Erythroblast (primary cell): ENCODE data around the gene ALDH18A1.
"Not testable (repeated sequence)": the region's sequence is repeated elsewhere in the genome, so short reads cannot be mapped to it uniquely, and the experiment has no call there.

ENCODE experiments used
- DNase-seq, 2 experiments: peaks; one replicate each; lab custom pipeline; 2025; lab: John Stamatoyannopoulos, UW
- GATA1 ChIP-seq: IDR thresholded peaks from 2 replicates; pipeline ENCODE4 v1.6.1; 2011; ENCODE audit warnings: low read depth, mild to moderate bottlenecking, control low read depth, low read length, moderate library complexity
- POLR2A ChIP-seq: IDR thresholded peaks from 2 replicates; pipeline ENCODE4 v1.6.1; 2011; ENCODE audit warnings: mild to moderate bottlenecking, low read length

The ALDH18A1 gene

GRCh38 chr10:95628786-95629185, 27.7 kb downstream of the ALDH18A1 start:
- TF ChIP-seq GATA1: no peak
- no peak for TF ChIP-seq POLR2A
- no peak for DNase-seq

- no peak for DNase-seq
- TF ChIP-seq GATA1: no peak
- no peak for TF ChIP-seq POLR2A
These were observed 30.0 kb downstream of the ALDH18A1 start for GRCh38 chr10:95626500-95626899.

- not testable (repeated sequence) for DNase-seq
These were observed 36.1 kb downstream of the ALDH18A1 start for GRCh38 chr10:95620415-95620814.

- TF ChIP-seq POLR2A (no peak), GATA1 (no peak)
- no peak for DNase-seq
These were observed 38.4 kb downstream of the ALDH18A1 start for GRCh38 chr10:95618101-95618500.

GRCh38 chr10:95616446-95616845, 40.1 kb downstream of the ALDH18A1 start:
- TF ChIP-seq POLR2A: no peak
- no peak for TF ChIP-seq GATA1
- DNase-seq: no peak

- TF ChIP-seq POLR2A (no peak), GATA1 (no peak)
- no peak for DNase-seq
These were observed 43.2 kb downstream of the ALDH18A1 start for GRCh38 chr10:95613330-95613729.

- no peak for DNase-seq
These were observed 45.8 kb downstream of the ALDH18A1 start for GRCh38 chr10:95610727-95611126.

GRCh38 chr10:95606922-95607321, 49.6 kb downstream of the ALDH18A1 start:
- no peak for DNase-seq
- TF ChIP-seq GATA1 (no peak), POLR2A (no peak)

More at GRCh38 chr10:95610727-95611126, 45.8 kb downstream of the ALDH18A1 start:
- no peak for TF ChIP-seq POLR2A
- TF ChIP-seq GATA1: no peak

GRCh38 chr10:95605163-95605562, 51.3 kb downstream of the ALDH18A1 start:
- TF ChIP-seq POLR2A (no peak), GATA1 (no peak)
- DNase-seq: no peak

- no peak for TF ChIP-seq GATA1
- TF ChIP-seq POLR2A: no peak
- DNase-seq: no peak
These were observed 51.9 kb downstream of the ALDH18A1 start for GRCh38 chr10:95604630-95605029.

GRCh38 chr10:95602382-95602781, 54.1 kb downstream of the ALDH18A1 start:
- TF ChIP-seq GATA1 (no peak), POLR2A (no peak)
- DNase-seq: no peak

GRCh38 chr10:95601116-95601719, 55.3 kb downstream of the ALDH18A1 start:
- peak; percentile 84 to 92 for DNase-seq
- TF ChIP-seq GATA1 (no peak), POLR2A (no peak)

- peak in 1 of 2 experiments; percentile 12 for DNase-seq
- no peak for TF ChIP-seq GATA1
- no peak for TF ChIP-seq POLR2A
These were observed 56.4 kb downstream of the ALDH18A1 start for GRCh38 chr10:95600158-95600557.

- no peak for DNase-seq
- TF ChIP-seq POLR2A (no peak), GATA1 (no peak)
These were observed 58.7 kb downstream of the ALDH18A1 start for GRCh38 chr10:95597788-95598187.

GRCh38 chr10:95588025-95588424, 68.5 kb downstream of the ALDH18A1 start:
- peak; percentile 18 to 63 for DNase-seq
- TF ChIP-seq POLR2A (no peak), GATA1 (no peak)

GRCh38 chr10:95579835-95580535, 76.5 kb downstream of the ALDH18A1 start:
- no peak for DNase-seq
- TF ChIP-seq POLR2A: no peak
- no peak for TF ChIP-seq GATA1
